Effector memory CD4-positive, alpha-beta T cell (primary cell): Measurements from ENCODE around the gene ARL3.

ENCODE experiments used
- DNase-seq, 3 donors: peaks; one replicate each; pipeline ENCODE4 v3.0.0-alpha.2; 2020
- H3K27ac ChIP-seq: 2 replicates; pipeline ENCODE4 v1.7.0; 2013; ENCODE audit warnings: mild to moderate bottlenecking, low read length, moderate library complexity; ENCODE audit not compliant: insufficient read depth, poor library complexity, severe bottlenecking
- H3K27me3 ChIP-seq: replicated peaks from 2 replicates; pipeline ENCODE4 v1.7.0; 2013; ENCODE audit warnings: mild to moderate bottlenecking, low read length; ENCODE audit not compliant: insufficient read depth, control insufficient read depth, poor library complexity, severe bottlenecking
- H3K36me3 ChIP-seq: 2 replicates; pipeline ENCODE4 v1.7.0; 2013; ENCODE audit warnings: mild to moderate bottlenecking, low read length, moderate library complexity; ENCODE audit not compliant: control insufficient read depth, insufficient read depth
- H3K4me1 ChIP-seq: 2 replicates; pipeline ENCODE4 v1.7.0; 2013; ENCODE audit warnings: low read length, mild to moderate bottlenecking; ENCODE audit not compliant: control insufficient read depth, insufficient read depth, poor library complexity, severe bottlenecking
- H3K4me3 ChIP-seq: 2 replicates; pipeline ENCODE4 v1.7.0; 2013; ENCODE audit warnings: low read length, low read depth, mild to moderate bottlenecking; ENCODE audit not compliant: insufficient read depth, poor library complexity, severe bottlenecking
- H3K9me3 ChIP-seq: 2 replicates; pipeline ENCODE4 v1.7.0; 2013; ENCODE audit warnings: mild to moderate bottlenecking, low read length, moderate library complexity; ENCODE audit not compliant: control insufficient read depth

Gene ARL3

DNA sequence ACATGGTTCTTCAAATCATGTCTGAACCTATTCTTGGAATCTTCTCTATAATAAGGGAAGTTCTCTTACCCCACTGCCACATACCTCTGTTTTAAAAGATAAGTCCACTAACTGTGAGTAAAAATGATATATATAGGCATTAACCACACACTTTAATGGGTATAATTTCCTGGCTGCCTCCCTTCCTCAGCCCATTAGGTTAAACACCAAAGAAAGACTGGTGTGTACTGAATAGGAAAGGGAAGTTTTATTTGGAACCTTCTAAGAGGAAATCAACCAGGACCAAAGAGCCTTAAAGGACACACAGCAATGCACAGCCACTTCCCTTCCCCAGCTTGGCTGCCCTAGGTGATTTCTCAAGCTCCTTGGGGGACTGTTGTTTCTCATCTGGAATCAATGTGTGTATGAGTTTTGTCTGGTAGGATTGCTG lies 24.5 kb upstream of the ARL3 start:
- no peak overlapping the region for H3K27ac ChIP-seq
- no peaks in the 10 kb centered on the region for H3K27me3 ChIP-seq
- no peak for DNase-seq
- H3K9me3 ChIP-seq = no peaks in the 10 kb centered on the region
- no peak overlapping the region for H3K4me3 ChIP-seq
- H3K36me3 ChIP-seq = peaks cover 13% of the 10 kb centered on the region
- H3K4me1 ChIP-seq = no peaks in the 10 kb centered on the region

DNA sequence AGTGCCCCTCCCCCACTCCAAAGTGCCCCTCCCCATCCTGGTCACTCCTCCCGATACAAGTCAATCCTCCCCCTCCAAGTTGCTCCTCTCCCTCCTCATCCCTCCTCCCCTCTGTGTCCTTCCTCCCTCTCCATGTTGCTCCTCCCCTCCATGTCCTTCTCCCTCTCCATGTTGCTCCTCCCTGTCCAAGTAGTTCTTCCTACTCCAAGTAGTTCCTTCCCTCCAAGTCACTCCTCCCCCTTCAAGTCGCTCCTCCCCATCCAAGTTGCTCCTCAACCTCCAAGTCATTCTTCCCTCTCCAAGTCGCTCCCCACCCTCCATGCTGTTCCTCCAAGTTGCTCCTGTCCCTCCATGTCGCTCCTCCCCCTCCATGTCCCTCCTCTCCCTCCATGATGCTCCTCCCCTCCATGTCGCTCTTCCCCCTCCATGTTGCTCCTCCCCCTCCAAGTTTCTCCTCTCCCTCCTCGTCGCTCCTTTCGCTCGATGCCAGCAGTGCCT lies 20.9 kb upstream of the ARL3 start:
- no peaks in the 10 kb centered on the region for H3K27me3 ChIP-seq
- no peaks in the 10 kb centered on the region for H3K9me3 ChIP-seq
- no peak overlapping the region for H3K4me3 ChIP-seq
- H3K4me1 ChIP-seq = no peaks in the 10 kb centered on the region
- no peak overlapping the region for H3K27ac ChIP-seq
- H3K36me3 ChIP-seq = peaks cover 23% of the 10 kb centered on the region
- DNase-seq = no peak

DNA sequence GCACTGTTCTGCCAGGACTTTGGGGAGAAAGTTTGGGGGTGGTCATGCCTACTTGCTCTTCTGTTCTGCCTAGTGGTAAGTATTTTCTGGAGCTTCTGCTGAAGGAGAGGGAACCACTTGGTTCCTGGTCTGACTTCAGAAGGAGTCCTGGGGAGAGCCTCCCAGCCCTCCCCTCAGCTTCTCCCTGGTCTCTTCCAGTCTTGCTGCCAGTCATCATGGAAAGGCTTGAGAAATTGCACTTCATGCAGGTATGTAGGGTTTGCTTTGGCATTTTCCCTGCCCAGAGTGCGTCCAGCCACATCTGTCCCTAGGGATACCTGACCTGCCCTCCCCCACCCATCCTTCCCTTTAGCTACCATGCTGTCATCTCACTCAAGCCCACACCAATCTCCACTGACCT lies 18.5 kb upstream of the ARL3 start:
- H3K27ac ChIP-seq = no peak overlapping the region
- H3K4me3 ChIP-seq = no peak overlapping the region
- no peaks in the 10 kb centered on the region for H3K9me3 ChIP-seq
- H3K27me3 ChIP-seq = no peaks in the 10 kb centered on the region
- H3K36me3 ChIP-seq = peaks cover 33% of the 10 kb centered on the region
- H3K4me1 ChIP-seq = no peaks in the 10 kb centered on the region
- DNase-seq = no peak

DNA sequence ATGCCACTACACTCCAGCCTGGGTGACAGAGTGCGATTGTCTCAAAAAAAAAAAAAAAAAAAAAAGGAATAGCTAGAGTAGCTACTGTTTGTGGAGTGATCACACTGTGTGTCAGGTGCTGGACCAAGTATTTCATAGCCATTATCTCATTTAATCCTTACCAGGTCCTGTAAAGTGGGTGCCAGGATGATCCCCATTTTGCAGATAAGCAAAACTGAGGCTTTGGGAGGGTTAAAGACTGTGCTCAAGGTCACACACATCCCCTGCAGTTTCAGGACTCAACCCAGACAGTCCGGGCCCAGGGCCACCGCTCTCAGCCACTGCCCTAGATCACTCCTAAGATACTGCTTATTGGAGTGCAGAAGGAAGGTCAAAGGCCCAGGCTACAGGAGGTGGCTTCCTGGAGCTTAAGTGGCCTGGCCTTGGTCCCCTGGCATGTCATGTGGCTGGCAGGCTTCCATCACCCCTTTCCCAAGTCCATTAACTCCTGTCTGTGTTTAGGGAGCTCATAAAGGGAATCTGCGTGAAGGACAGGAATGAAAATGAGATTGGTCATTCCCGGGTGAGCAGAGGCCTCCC lies 17.1 kb upstream of the ARL3 start:
- peaks cover 43% of the 10 kb centered on the region for H3K36me3 ChIP-seq
- no peak for DNase-seq
- H3K27me3 ChIP-seq = no peaks in the 10 kb centered on the region
- H3K4me1 ChIP-seq = no peaks in the 10 kb centered on the region
- no peak overlapping the region for H3K27ac ChIP-seq
- no peak overlapping the region for H3K4me3 ChIP-seq
- H3K9me3 ChIP-seq = no peaks in the 10 kb centered on the region

DNA sequence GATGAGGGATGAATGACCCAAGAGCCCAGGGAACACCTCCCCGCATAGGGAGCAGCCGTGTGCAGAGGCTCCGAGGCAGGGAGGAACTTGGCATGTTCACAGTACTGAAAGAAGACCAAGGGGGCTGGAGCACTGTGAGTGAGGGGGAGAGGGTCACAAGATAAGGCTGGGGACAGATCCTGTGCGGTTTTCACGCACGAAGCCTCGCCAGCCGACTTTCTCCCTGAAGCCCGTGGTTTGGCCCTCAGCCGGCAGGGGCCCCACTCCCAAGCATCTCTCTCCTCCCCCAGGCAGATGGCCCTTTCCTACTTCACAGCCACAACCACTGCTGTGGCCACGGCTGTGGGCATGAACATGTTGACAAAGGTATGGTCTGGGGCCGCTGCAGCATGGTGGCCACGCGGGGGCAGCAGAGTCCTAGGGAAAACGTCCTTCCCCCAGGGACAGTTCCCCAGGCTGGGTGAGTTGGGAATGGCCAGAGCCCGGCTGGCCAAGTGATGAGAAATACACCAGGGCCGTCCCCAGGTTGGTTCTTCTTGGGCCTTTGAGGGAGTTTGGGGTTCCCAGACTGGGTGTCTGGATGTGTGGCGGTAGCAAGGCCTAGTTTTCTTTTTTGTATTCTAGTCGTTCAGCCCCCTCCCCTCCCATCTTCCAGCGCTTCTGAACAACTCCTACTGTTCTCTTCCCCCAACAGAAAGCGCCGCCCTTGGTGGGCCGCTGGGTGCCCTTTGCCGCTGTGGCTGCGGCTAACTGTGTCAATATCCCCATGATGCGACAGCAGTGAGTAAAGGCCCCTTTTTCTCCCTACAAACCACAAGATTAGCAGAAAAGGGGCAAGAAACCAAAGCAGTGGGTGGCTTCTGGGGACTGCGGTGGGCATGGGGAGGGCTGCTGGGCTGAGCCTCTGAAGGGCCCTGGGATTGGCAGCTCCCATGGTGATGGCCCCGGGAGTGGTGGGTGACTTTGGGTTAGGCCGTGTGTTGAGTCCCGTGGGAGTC lies 15.1 kb upstream of the ARL3 start:
- H3K4me1 ChIP-seq = no peaks in the 10 kb centered on the region
- DNase-seq = peak in 1 of 3 donors; percentile 8
- H3K36me3 ChIP-seq = peaks cover 39% of the 10 kb centered on the region
- no peaks in the 10 kb centered on the region for H3K9me3 ChIP-seq
- no peak overlapping the region for H3K4me3 ChIP-seq
- H3K27ac ChIP-seq = no peak overlapping the region
- no peaks in the 10 kb centered on the region for H3K27me3 ChIP-seq

DNA sequence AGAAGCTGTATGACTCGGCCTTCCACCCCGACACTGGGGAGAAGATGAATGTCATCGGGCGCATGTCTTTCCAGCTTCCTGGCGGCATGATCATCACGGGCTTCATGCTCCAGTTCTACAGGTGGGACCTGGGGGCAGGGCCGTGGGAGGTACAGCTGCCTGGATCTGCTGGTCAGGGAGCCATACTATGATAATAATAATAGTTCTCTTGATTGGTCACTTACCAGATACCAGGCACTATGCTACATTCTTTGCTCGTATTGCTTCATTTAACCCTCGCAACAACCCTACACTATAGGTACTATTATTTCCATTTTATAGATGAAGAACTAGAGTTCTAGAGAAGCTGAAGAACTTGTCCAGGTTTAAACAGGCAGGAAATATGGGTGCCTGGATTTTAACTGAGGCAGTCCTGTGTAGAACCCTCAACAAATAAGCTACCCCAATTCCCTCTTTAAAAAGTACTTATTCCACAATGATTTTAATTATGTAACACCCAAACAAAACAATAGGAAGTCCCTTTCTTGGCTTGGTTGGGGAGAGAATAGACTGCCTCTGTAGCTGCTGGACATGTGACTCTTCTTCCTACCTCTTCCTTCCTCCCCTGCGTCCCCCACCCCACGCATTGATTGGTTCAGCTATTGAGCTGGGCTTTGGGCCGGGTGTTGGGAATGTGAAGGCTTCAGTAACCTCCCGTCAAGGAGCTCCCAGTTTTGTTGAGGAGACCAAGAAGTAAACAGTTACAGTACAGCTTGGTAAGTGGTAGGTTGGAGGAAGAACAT lies 13.0 kb upstream of the ARL3 start:
- Histone ChIP-seq H3K9me3 (no peaks in the 10 kb centered on the region), H3K4me1 (no peaks in the 10 kb centered on the region), H3K27ac (no peak overlapping the region), H3K4me3 (no peak overlapping the region), H3K36me3 (peaks cover 29% of the 10 kb centered on the region), H3K27me3 (no peaks in the 10 kb centered on the region)
- DNase-seq = no peak

DNA sequence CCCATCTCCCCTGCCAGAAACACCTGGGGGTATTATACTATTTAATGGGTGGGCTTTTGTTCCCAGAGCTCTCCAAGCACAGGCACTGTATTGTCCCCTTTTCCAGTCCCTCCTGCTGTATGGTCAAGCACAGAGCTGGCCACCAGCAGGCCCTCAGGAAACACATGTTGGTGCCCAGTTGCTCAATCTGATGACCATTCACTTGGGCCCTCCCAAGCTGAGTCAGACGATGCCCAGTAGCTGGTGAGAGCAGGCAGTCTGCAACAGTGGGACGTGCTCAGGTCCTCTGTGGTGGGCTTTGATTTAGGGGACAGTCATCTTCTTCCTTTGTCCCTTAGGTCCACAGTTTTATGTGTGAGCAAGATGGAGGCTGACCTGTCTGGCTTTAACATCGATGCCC lies 12.1 kb upstream of the ARL3 start:
- no peak overlapping the region for H3K27ac ChIP-seq
- DNase-seq = no peak

DNA sequence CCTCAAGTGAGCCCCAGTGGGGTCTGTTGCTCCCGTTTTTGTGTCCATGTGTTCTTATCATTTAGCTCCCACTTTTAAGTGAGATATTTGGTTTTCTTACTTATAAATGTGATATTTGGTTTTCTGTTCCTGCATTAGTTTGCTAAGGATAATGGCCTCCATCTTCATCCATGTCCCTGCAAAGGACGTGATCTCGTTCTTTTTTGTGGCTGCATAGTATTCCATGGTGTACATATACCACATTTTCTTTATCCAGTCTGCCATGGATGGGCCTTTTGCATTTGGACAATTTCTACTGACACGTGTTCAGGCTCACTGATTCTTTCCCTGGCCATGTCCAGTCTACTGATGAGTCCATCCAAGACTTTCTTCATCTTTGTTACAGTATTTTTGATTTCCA lies 9.8 kb upstream of the ARL3 start:
- H3K36me3 ChIP-seq = peaks cover 21% of the 10 kb centered on the region
- H3K4me3 ChIP-seq = no peak overlapping the region
- no peak overlapping the region for H3K27ac ChIP-seq
- H3K27me3 ChIP-seq = no peaks in the 10 kb centered on the region
- no peaks in the 10 kb centered on the region for H3K4me1 ChIP-seq
- H3K9me3 ChIP-seq = no peaks in the 10 kb centered on the region
- no peak for DNase-seq

More for the DNA sequence above, 12.1 kb upstream of the ARL3 start:
- Histone ChIP-seq H3K9me3 (no peaks in the 10 kb centered on the region), H3K36me3 (peaks cover 25% of the 10 kb centered on the region), H3K4me1 (no peaks in the 10 kb centered on the region), H3K4me3 (no peak overlapping the region), H3K27me3 (no peaks in the 10 kb centered on the region)

DNA sequence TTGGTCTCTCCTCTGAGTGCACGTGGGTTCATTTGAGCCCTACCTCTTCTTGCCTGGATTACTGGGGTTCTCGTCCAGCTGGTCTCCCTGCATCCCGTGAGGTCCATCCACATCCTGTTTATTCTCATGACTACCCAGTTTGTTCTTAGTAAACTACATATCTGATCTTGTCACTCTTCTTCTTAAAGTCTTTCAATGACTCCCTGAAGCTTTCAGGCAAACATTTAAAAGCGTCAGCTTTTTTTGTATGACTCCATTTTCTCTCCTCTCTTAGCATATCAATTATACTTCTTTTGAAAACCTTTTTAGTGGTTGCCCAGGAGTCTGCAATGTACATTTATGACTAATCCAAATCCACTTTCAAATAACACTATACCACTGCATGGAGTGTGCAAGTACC lies 7.8 kb upstream of the ARL3 start:
- no peak for DNase-seq
- no peak overlapping the region for H3K4me3 ChIP-seq
- H3K9me3 ChIP-seq = no peaks in the 10 kb centered on the region
- H3K27ac ChIP-seq = no peak overlapping the region
- H3K36me3 ChIP-seq = peaks cover 6% of the 10 kb centered on the region
- no peaks in the 10 kb centered on the region for H3K4me1 ChIP-seq
- no peaks in the 10 kb centered on the region for H3K27me3 ChIP-seq
